ENCODE results near the gene ACTRT2.

DNA sequence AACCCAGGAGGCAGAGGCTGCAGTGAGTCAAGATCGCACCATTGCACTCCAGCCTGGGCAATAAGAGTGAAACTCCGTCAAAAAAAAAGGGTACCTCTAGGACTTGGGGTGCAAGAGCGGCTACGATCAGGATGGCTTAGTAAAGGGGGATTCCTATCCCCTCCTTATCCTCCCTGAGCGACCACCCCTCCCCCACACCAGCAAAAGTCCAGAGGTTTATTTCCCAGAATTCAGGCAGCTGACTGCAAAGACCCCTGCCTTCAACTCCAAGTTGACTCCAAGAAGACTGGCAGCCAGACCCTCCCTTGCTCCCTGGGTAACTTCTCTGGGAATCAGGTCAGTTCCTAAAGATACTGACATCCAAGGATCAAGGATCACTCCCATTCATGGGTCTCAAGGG, 35.4 kb downstream of the ACTRT2 start:
- TF ChIP-seq, protein P1, sequence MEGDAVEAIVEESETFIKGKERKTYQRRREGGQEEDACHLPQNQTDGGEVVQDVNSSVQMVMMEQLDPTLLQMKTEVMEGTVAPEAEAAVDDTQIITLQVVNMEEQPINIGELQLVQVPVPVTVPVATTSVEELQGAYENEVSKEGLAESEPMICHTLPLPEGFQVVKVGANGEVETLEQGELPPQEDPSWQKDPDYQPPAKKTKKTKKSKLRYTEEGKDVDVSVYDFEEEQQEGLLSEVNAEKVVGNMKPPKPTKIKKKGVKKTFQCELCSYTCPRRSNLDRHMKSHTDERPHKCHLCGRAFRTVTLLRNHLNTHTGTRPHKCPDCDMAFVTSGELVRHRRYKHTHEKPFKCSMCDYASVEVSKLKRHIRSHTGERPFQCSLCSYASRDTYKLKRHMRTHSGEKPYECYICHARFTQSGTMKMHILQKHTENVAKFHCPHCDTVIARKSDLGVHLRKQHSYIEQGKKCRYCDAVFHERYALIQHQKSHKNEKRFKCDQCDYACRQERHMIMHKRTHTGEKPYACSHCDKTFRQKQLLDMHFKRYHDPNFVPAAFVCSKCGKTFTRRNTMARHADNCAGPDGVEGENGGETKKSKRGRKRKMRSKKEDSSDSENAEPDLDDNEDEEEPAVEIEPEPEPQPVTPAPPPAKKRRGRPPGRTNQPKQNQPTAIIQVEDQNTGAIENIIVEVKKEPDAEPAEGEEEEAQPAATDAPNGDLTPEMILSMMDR (optimal IDR thresholded peaks at IDR 0.05 in 1 of 3, IDR thresholded peaks at IDR 0.05 in 1 of 3, conservative IDR thresholded peaks at IDR 0.05 in 1 of 3; ENCODE audit: extremely low read depth in 1 of 3, insufficient read depth in 2 of 3, low read length in 3 of 3) = no peak
- TF ChIP-seq EZH2 (IDR thresholded peaks at IDR 0.05; ENCODE audit: low read length) = no peak
